ENCODE results near the gene SCN9A.

The SCN9A gene

GRCh38 chr2:166167449-166167848 is 208.3 kb downstream of the SCN9A start:
- no peak for DNase-seq

- peak; percentile 45 for DNase-seq
These were observed 212.0 kb downstream of the SCN9A start for GRCh38 chr2:166163775-166164174.

GRCh38 chr2:166158546-166158945 is 217.2 kb downstream of the SCN9A start:
- no peak for DNase-seq

DNA sequence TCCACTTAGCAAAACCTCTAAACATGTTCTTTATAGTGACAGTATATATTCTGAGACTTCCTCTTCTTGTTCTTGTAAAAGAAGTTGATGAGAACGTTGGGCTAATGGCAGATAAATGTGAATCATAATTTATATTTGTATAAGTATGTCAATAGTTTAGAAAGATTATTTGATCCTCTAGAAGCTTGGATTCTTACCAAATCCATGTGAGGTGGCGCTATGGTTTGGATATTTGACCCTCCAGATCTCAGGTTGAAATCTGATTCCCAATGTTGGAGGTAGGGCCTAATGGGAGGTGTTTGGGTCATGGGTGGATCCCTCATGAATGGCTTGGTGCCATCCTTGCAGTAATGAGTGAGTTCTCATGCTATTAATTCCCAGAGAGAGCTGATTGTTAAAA is 218.2 kb downstream of the SCN9A start:
- DNase-seq = peak; percentile 10

- DNase-seq = no peak
These were observed 218.7 kb downstream of the SCN9A start for GRCh38 chr2:166156985-166157490.

DNA sequence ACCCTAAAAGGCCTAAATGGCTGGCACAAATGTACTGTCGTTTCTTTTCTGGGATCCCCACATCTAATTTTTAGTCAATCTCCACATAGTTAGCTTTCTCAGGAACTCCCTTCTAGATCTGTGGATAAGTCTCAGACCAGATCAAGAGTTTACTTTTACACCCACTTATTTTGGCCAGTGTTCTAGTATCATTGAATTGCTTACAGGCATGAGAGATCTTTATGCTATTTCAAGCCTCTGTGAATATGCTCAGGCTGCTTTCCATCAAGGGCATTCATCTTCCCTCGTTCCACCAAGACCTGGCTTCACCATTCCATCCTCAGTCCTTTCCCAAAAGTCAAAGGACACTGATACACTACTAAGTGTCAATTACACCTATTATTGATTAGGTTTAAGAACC is 220.2 kb downstream of the SCN9A start:
- DNase-seq = no peak

DNA sequence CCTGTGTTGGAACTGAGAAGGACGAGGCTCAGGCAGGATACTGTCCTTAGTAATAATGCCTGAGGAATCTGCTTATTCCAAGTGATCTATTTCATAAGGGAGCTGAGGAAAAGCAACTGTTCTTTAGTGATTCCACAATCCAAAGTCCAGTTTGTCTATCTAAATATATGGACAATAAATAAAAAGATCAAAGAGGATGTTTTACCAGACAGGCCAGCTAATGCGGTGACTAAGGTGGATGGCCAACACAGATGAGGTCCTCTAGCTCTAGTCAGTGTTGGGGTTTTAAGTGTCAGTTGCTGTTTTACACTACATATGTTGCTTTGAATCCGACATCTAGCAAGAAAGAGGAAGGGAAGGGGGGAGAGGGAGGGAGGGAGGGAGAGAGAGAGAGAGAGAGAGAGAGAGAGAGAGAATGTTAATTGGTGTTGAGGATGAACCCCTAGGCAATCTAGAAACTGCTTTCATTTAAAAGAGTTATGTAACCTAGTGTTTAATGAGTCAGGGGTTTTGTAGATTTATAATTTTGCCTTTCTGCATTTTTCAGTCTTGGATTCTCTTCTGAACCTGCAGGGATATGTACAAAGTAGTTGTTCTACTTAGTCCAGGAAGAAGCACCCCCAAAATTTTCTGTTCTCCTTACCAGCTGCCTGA is 220.9 kb downstream of the SCN9A start:
- no peak for DNase-seq

- no peak for DNase-seq
These were observed 223.7 kb downstream of the SCN9A start for GRCh38 chr2:166152064-166152463.

DNA sequence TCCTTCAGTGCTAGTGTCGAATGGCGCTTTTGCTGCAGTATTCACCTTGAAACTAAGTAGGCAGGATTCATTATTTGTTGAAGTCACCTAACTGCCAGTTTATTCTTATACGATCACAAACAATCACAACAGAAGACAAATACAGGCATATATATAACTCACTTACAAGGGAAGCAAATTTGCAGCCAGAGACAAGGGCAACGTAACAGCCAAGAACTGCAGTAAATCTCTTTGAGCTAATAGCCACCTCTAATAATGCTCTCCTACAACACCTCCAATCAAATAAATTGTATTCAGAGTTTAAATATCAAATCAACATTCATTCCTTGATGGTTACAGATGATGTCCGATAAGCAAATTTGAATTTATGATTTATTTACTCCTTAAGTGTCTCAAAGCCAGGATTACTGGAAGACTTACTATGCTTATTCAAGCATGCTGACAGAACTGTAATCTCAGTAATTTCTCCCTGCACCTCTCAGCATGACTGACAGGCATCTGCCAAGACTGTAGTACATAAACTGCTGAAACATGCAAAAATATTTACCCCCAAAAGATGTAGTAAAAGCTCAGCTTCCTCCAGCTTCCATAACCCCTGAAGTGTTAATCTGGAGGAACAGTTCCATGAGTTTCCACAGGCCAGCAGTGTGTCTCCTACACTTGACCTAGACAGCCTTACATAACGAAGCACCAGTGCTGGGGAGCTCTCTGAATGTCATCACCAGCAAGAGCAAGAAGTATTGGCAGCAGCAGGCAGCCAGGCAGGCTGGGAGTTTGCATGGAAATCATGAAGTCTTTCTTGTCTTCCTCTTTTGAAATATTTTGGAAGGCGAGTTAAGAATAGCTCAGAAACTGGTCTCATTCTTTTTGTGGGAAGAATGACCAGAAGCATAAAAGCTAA is 227.0 kb downstream of the SCN9A start:
- no peak for DNase-seq

- DNase-seq = no peak
These were observed 227.9 kb downstream of the SCN9A start for GRCh38 chr2:166147883-166148282.

Data from NCI-H2029 treated with DMSO at 0.1 percent for 48 hours (cell line).